ENCODE measurements around the gene CMTR2.

The CMTR2 gene

GRCh38 chr16:71264299-71264698 is 24.9 kb downstream of the CMTR2 start:
- DNase-seq, result no peak

- no peak for DNase-seq
Observed at GRCh38 chr16:71263582-71263981, 25.6 kb downstream of the CMTR2 start.

GRCh38 chr16:71262391-71262790 is 26.8 kb downstream of the CMTR2 start:
- DNase-seq, result no peak

GRCh38 chr16:71260995-71261394 is 28.2 kb downstream of the CMTR2 start:
- no peak for DNase-seq

- no peak for DNase-seq
Observed at GRCh38 chr16:71259086-71259485, 30.1 kb downstream of the CMTR2 start.

- DNase-seq, result no peak
Observed at GRCh38 chr16:71258372-71258771, 30.8 kb downstream of the CMTR2 start.

GRCh38 chr16:71257768-71258167 is 31.4 kb downstream of the CMTR2 start:
- DNase-seq, result no peak

GRCh38 chr16:71255721-71256120 is 33.5 kb downstream of the CMTR2 start:
- no peak for DNase-seq

GRCh38 chr16:71254832-71255525 is 34.2 kb downstream of the CMTR2 start:
- no peak for DNase-seq

- no peak for DNase-seq
Observed at GRCh38 chr16:71250461-71251235, 38.6 kb downstream of the CMTR2 start.

GRCh38 chr16:71249399-71249798 is 39.8 kb downstream of the CMTR2 start:
- DNase-seq, result no peak

- no peak for DNase-seq
Observed at GRCh38 chr16:71247478-71247877, 41.7 kb downstream of the CMTR2 start.

- DNase-seq, result no peak
Observed at GRCh38 chr16:71246309-71246708, 42.9 kb downstream of the CMTR2 start.

GRCh38 chr16:71244521-71244920 is 44.7 kb downstream of the CMTR2 start:
- DNase-seq, result no peak

GRCh38 chr16:71242601-71243000 is 46.6 kb downstream of the CMTR2 start:
- no peak for DNase-seq

GRCh38 chr16:71242036-71242435 is 47.2 kb downstream of the CMTR2 start:
- no peak for DNase-seq
